Endothelial cell of umbilical vein (primary cell): ENCODE measurements around the gene PTPRU.

Source experiments
- CTCF ChIP-seq, 2 donors: IDR thresholded peaks; 1 replicate in 1 of 2; 2 replicates in 1 of 2; pipeline ENCODE4 v1.5.1; 2011; ENCODE audit warnings: low read length in 2 of 2, mild to moderate bottlenecking in 2 of 2, moderate library complexity in 2 of 2, control low read depth in 1 of 2, inconsistent platforms in 1 of 2, low read depth in 1 of 2; ENCODE audit not compliant: insufficient read depth in 1 of 2; ENCODE audit errors: extremely low read depth in 1 of 2
- EZH2 ChIP-seq: IDR thresholded peaks from 2 replicates; pipeline ENCODE4 v1.6.1; 2012; ENCODE audit warnings: borderline replicate concordance, low read depth, mild to moderate bottlenecking, moderate library complexity, low read length, inconsistent platforms; ENCODE audit not compliant: severe bottlenecking
- JUN ChIP-seq: IDR thresholded peaks from 2 replicates; pipeline ENCODE4 v1.6.1; 2011; ENCODE audit warnings: borderline replicate concordance, low read depth; ENCODE audit not compliant: insufficient read length, insufficient read depth
- MAX ChIP-seq: IDR thresholded peaks from 2 replicates; pipeline ENCODE4 v1.6.1; 2011; ENCODE audit not compliant: insufficient read depth, insufficient read length
- POLR2A ChIP-seq: IDR thresholded peaks from 2 replicates; pipeline ENCODE4 v1.6.1; 2012; ENCODE audit warnings: low read depth, mild to moderate bottlenecking, control low read depth, low read length
- POLR2AphosphoS5 ChIP-seq: IDR thresholded peaks from 2 replicates; pipeline ENCODE4 v1.6.1; 2012; ENCODE audit warnings: low read depth, mild to moderate bottlenecking, control low read depth, low read length, moderate library complexity; ENCODE audit not compliant: insufficient read depth

- TF ChIP-seq POLR2AphosphoS5 (no peak), CTCF (IDR thresholded peaks at IDR 0.05; ENCODE audit: extremely low read depth in 1 of 2, insufficient read depth in 1 of 2, low read depth in 1 of 2, low read length in 2 of 2) (no peak), MAX (no peak), JUN (no peak), POLR2A (no peak), EZH2 (no peak)
Measured at GRCh38 chr1:29370067-29370466, 133.7 kb downstream of the PTPRU start.
